Kidney epithelial cell (primary cell): Measurements from ENCODE around the gene IL12RB2. TPM values are rescaled to one million over a fixed set of nuclear protein-coding genes. Genes with fewer than 3 reads are reported as not detected.
A peak's percentile ranks its signal among the peaks of the same experiment; 100 is the strongest.

Experiments
- DNase-seq: peaks from one replicate; pipeline ENCODE4 v3.0.0-alpha.2; 2010; ENCODE audit warnings: low read depth
- H3K27me3 ChIP-seq: 2 replicates; pipeline ENCODE4 v1.6.0; 2011; ENCODE audit warnings: low read length; ENCODE audit not compliant: control insufficient read depth, insufficient read depth
- H3K36me3 ChIP-seq: 2 replicates; pipeline ENCODE4 v1.5.1; 2011; ENCODE audit warnings: low read length; ENCODE audit not compliant: control insufficient read depth, insufficient read depth
- H3K4me3 ChIP-seq: 2 replicates; pipeline ENCODE4 v1.5.1; 2011; ENCODE audit warnings: low read depth, mild to moderate bottlenecking, control low read depth, low read length
- total RNA-seq: library from RNA; depleted of rRNA; stranded (reverse); fragments of >200 nt; gene quantifications from 2 replicates; pipeline ENCODE4 v1.2.3, GENCODE V29; 2015
- TF ChIP-seq, protein P1 (sequence below): IDR thresholded peaks from 2 replicates; pipeline ENCODE4 v1.5.1; 2011; ENCODE audit warnings: mild to moderate bottlenecking, moderate library complexity, low read length, control low read depth, inconsistent platforms; ENCODE audit not compliant: insufficient read depth, poor library complexity, severe bottlenecking

IL12RB2 gene
- total RNA-seq, 1 donor from 2014 or later, result 0.17 TPM

DNA sequence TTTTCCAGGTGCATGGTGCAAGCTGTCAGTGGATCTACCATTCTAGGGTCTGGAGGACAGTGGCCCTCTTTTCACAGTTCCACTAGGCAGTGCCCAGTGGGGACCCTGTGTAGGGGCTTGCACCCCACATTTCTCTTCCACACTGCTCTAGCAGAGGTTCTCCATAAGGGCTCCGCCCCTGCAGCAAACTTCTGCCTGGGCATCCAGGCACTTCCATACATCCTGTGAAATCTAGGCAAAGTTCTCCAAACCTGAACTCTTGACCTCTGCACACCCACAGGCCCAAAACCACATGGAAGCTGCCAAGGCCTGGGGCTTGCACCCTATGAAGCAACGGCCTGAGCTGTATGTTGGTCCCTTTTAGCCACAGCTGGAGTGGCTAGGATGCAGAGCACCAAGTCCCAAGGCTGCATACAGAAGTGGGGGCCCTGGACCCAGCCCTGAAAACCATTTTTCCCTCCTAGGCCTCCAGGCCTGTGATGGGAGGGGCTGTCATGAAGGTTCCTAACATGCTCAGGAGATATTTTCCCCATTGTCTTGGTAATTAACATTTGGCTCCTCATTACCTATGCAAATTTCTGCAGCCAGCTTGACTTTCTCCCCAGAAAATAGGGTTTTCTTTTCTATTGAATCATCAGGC lies 76.4 kb downstream of the IL12RB2 start:
- Histone ChIP-seq H3K36me3 (no peaks in the 10 kb centered on the region), H3K4me3 (no peak overlapping the region), H3K27me3 (no peaks in the 10 kb centered on the region)
- TF ChIP-seq, protein P1, sequence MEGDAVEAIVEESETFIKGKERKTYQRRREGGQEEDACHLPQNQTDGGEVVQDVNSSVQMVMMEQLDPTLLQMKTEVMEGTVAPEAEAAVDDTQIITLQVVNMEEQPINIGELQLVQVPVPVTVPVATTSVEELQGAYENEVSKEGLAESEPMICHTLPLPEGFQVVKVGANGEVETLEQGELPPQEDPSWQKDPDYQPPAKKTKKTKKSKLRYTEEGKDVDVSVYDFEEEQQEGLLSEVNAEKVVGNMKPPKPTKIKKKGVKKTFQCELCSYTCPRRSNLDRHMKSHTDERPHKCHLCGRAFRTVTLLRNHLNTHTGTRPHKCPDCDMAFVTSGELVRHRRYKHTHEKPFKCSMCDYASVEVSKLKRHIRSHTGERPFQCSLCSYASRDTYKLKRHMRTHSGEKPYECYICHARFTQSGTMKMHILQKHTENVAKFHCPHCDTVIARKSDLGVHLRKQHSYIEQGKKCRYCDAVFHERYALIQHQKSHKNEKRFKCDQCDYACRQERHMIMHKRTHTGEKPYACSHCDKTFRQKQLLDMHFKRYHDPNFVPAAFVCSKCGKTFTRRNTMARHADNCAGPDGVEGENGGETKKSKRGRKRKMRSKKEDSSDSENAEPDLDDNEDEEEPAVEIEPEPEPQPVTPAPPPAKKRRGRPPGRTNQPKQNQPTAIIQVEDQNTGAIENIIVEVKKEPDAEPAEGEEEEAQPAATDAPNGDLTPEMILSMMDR, result no peak
- no peak for DNase-seq

DNA sequence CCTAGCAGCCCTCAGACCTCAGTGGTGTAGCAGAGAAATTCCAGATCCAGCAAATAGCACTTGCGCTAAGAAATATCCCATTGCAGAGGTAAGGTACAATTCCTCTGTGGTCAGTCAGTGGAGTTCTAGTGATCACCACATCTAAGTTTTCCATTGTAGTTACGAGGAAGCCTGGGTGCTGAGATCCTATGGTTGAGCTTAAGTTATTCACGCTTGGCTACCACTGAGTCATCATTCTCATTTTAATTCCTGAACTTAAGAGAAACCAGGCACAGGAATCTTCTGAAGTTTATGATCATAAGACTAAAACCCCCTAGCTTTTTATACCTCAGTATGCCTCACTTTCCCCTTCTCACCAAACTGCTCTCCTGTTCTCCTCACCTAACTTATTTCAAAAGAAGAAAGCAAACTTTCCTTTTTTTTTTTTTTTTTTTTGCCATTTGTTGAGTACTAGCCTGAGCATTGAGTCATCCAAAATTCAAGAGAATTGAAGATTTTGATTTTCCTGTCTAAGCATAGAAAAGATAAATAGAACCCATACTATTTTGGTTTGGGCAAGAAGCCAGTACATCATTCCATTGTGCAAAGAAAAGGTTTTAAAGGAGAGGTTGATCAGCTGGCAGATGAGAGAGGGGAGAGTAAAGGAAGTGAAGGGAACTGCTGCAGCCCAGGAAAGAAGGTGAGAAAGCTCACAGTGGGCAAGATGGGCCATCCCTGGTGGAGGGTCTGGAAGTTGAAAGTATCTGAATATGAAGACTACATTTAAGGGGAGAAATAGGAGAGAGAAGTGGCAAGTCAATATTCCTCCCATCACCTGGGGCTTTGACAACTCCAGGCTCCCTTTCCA lies 82.6 kb downstream of the IL12RB2 start:
- TF ChIP-seq, protein P1, result no peak
- H3K4me3 ChIP-seq, result no peak overlapping the region
- DNase-seq, result peak; percentile 94
- H3K36me3 ChIP-seq, result no peaks in the 10 kb centered on the region
- no peaks in the 10 kb centered on the region for H3K27me3 ChIP-seq

DNA sequence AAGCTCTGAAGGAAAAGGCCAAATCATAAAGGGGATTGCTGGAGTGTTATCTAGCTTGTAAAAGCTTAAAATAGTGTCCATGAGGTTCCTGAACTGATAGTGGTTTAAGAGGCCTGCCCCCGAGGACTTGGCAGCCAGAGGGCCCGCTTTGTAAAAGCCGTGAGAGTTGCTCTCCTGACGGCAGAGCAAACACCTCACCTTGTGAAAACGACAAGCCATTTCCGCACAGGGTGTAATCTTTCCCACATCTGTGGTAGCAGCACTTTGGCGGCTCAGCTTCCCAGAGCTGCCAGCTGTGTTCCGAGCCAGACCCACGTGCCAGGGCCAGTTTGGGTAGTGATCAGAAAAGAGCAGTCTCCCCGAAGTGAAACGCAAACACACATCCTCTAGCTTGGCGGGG lies 85.6 kb downstream of the IL12RB2 start:
- Histone ChIP-seq H3K36me3 (no peaks in the 10 kb centered on the region), H3K27me3 (no peaks in the 10 kb centered on the region), H3K4me3 (no peak overlapping the region)
- TF ChIP-seq, protein P1, result no peak
- no peak for DNase-seq

DNA sequence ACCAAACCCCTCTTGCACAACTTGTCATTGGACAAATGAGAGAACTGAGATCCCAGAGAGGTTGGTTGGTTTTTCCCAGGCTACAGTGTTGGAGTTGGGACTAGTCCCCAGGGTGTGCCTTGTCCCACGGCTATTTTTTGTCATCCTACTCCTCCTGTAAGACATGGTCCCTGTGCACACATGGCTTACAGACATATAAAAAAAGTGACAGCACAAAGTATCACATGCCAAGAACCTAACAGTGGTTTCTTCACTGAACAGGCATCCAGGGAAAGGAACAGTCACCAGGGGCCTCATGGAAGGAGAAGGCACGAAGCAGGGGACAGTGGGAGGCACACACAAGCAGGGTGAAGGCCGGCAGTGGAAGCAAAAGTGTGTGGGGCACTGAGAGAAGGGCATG lies 86.1 kb downstream of the IL12RB2 start:
- H3K36me3 ChIP-seq, result no peaks in the 10 kb centered on the region
- no peak overlapping the region for H3K4me3 ChIP-seq
- no peak for DNase-seq
- TF ChIP-seq, protein P1, result no peak
- H3K27me3 ChIP-seq, result no peaks in the 10 kb centered on the region

DNA sequence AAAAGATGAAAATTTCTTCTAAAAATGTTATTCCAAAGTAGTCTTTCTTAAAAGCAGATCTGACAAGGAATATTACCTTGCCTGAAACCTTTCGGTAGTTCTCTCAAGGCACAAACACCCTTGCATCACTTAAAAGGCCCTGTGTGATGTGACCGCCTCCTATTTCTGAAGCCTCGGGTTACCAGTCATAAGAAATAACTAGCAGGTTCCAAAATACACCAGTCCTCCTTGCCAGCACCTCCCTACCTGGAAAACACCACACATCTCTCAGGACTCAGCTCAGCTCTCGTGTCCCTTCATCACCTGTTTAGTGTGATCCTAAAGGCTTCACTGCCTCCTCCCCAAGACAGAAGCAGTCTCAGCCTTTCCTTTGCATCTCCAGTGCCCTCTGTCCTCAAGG lies 86.9 kb downstream of the IL12RB2 start:
- no peaks in the 10 kb centered on the region for H3K27me3 ChIP-seq
- no peak overlapping the region for H3K4me3 ChIP-seq
- TF ChIP-seq, protein P1, result no peak
- no peak for DNase-seq
- H3K36me3 ChIP-seq, result no peaks in the 10 kb centered on the region
